Activated B cell treated with CpG ODN at 0.5 μM for 24 hours (primary cell): Measurements from ENCODE around the gene MCF2L. TPM values are rescaled to one million over a fixed set of nuclear protein-coding genes. Genes with fewer than 3 reads are reported as not detected.

Experiments
- ATAC-seq: fragments of 200-7000 bp; cut with Tn5 transposase; one replicate; pipeline ENCODE4 v1.10.0; 2021; ENCODE audit warnings: low read depth, mild to moderate bottlenecking, moderate library complexity
- CTCF ChIA-PET: fragments of 350-600 bp; sonication (Branson Sonifier 250); formaldehyde crosslinking; loops from one replicate; lab custom pipeline; 2021; ENCODE audit warnings: antibody characterized with exemption; lab: Charles Lee
- POLR2A ChIA-PET: fragments of 350-600 bp; sonication (Branson Sonifier 250); formaldehyde crosslinking; loops from one replicate; lab custom pipeline; 2021; ENCODE audit warnings: antibody characterized with exemption; lab: Charles Lee
- DNase-seq: peaks from one replicate; pipeline ENCODE4 v3.0.0; 2022
- H3K27ac Mint-ChIP-seq: one replicate; pipeline ENCODE4 v1.8.0; 2020; ENCODE audit warnings: mixed read lengths
- H3K27me3 Mint-ChIP-seq: one replicate; pipeline ENCODE4 v1.8.0; 2021; ENCODE audit warnings: mixed read lengths
- H3K36me3 Mint-ChIP-seq: one replicate; pipeline ENCODE4 v1.8.0; 2021; ENCODE audit warnings: low read depth, mixed read lengths
- H3K4me1 Mint-ChIP-seq: one replicate; pipeline ENCODE4 v1.8.0; 2021; ENCODE audit warnings: mixed read lengths
- H3K4me3 Mint-ChIP-seq: one replicate; pipeline ENCODE4 v1.8.0; 2020; ENCODE audit warnings: mild to moderate bottlenecking, mixed read lengths
- H3K9me3 Mint-ChIP-seq: one replicate; pipeline ENCODE4 v1.8.0; 2020; ENCODE audit warnings: mixed read lengths
- CTCF ChIP-seq: fragments of 200-600 bp; IDR thresholded peaks from one replicate; pipeline ENCODE4 v1.8.0; 2022; ENCODE audit warnings: antibody characterized with exemption, mild to moderate bottlenecking
- intact Hi-C: fragments of 100-400 bp; cut with micrococcal nuclease; formaldehyde crosslinking; loops from one replicate; pipeline ENCODE4 v1.15.1; 2024
- total RNA-seq: library from RNA; stranded (reverse); gene quantifications from 2 replicates; pipeline ENCODE4 v1.2.3, GENCODE V29; 2022

MCF2L gene
- total RNA-seq, 1 donor from 2014 or later, result 3.4 TPM

DNA sequence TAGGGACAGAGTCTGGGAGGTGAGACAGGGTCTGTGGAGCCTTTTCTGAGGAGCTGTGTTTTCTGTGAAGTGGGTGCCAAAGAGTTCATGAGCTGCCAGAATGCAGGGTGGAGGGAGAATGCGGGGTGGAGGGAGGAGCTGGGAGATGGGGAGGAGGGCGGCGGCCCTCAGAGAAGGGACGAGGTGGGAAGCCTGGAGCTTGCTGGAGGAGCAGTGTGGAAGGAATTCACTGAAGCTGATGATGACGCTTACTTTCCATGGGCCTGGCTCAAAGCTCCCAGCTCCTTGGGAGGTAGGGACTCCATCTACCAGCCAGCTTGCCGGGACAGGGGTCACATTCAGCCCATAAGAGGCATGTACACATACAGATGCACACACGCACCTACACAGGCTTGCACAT is 62.5 kb downstream of the MCF2L start:
- Mint-ChIP-seq H3K27me3 (no peaks in the 10 kb centered on the region), H3K9me3 (no peaks in the 10 kb centered on the region), H3K4me3 (no peak overlapping the region), H3K4me1 (no peaks in the 10 kb centered on the region), H3K36me3 (no peaks in the 10 kb centered on the region), H3K27ac (no peak overlapping the region)
- intact Hi-C loops, result no loop called here
- no peak for TF ChIP-seq CTCF
- ATAC-seq, result no peak
- ChIA-PET POLR2A (no interaction called here), CTCF (interaction anchor here (1.5 kb wide), 1 partner anchor 89 kb away, joined by 4 read pairs; no protein-coding TSS in a partner anchor)
- DNase-seq, result no peak

DNA sequence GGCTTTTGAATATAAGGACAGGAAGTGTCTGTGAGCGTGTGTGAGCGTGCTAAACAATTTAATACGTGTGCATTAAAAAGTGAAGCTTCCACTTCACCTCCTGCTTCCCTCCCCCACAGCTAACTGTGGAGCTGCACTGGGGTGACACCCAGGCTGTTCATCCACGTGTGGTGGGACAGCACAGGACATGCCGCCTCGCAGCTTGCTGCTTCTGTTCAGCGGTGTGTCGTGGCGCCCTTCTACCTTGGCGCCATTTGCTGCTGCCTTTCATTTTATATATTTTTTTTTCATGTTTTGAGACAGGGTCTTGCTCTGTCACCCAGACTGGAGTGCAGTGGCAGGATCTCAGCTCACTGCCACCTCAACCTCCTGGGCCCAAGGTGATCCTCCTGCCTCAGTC is 63.3 kb downstream of the MCF2L start:
- H3K27me3 Mint-ChIP-seq, result no peaks in the 10 kb centered on the region
- DNase-seq, result no peak
- no peak overlapping the region for H3K4me3 Mint-ChIP-seq
- intact Hi-C loops, result no loop called here
- H3K36me3 Mint-ChIP-seq, result no peaks in the 10 kb centered on the region
- ChIA-PET POLR2A (no interaction called here), CTCF (no interaction called here)
- no peak for ATAC-seq
- TF ChIP-seq CTCF, result no peak
- H3K4me1 Mint-ChIP-seq, result no peaks in the 10 kb centered on the region
- H3K9me3 Mint-ChIP-seq, result no peaks in the 10 kb centered on the region
- no peak overlapping the region for H3K27ac Mint-ChIP-seq

- no peaks in the 10 kb centered on the region for H3K4me1 Mint-ChIP-seq
- no peaks in the 10 kb centered on the region for H3K36me3 Mint-ChIP-seq
- no peak overlapping the region for H3K27ac Mint-ChIP-seq
- no peaks in the 10 kb centered on the region for H3K27me3 Mint-ChIP-seq
- ChIA-PET CTCF (no interaction called here), POLR2A (no interaction called here)
- no peak overlapping the region for H3K4me3 Mint-ChIP-seq
- intact Hi-C loops, result no loop called here
- ATAC-seq (no peak), DNase-seq (no peak)
- no peaks in the 10 kb centered on the region for H3K9me3 Mint-ChIP-seq
- no peak for TF ChIP-seq CTCF
Observed at GRCh38 chr13:113033054-113033850, 64.2 kb downstream of the MCF2L start.

- TF ChIP-seq CTCF, result no peak
- Mint-ChIP-seq H3K4me1 (no peaks in the 10 kb centered on the region), H3K27ac (no peak overlapping the region), H3K27me3 (no peaks in the 10 kb centered on the region), H3K4me3 (no peak overlapping the region), H3K9me3 (no peaks in the 10 kb centered on the region), H3K36me3 (no peaks in the 10 kb centered on the region)
- POLR2A ChIA-PET, result no interaction called here
- no peak for ATAC-seq
- CTCF ChIA-PET, result no interaction called here
- no peak for DNase-seq
- intact Hi-C loops, result no loop called here
Observed at GRCh38 chr13:113034451-113035212, 65.6 kb downstream of the MCF2L start.

- ChIA-PET CTCF (no interaction called here), POLR2A (no interaction called here)
- ATAC-seq (no peak), DNase-seq (no peak)
- intact Hi-C loops, result no loop called here
- no peak for TF ChIP-seq CTCF
- Mint-ChIP-seq H3K27me3 (no peaks in the 10 kb centered on the region), H3K36me3 (no peaks in the 10 kb centered on the region), H3K4me3 (no peak overlapping the region), H3K4me1 (no peaks in the 10 kb centered on the region), H3K27ac (no peak overlapping the region), H3K9me3 (no peaks in the 10 kb centered on the region)
Observed at GRCh38 chr13:113035213-113035800, 66.3 kb downstream of the MCF2L start.
